ENCODE results near the gene OR10A5.

Gene OR10A5

GRCh38 chr11:6824136-6824823 is 21.2 kb upstream of the OR10A5 start:
- TF ChIP-seq CTCF (conservative IDR thresholded peaks at IDR 0.05; ENCODE audit: low read depth) = no peak
- ChIA-PET CTCF (interaction anchor here (0.6 to 2.4 kb wide), 3 partner anchors 12 to 1015 kb away, joined by 3 to 13 read pairs (median 10); no protein-coding TSS in a partner anchor), POLR2A (ENCODE audit: low non-redundant PET) (no interaction called here)

GRCh38 chr11:6825231-6825744 is 20.2 kb upstream of the OR10A5 start:
- H3K27ac ChIP-seq = no peak overlapping the region
- DNase-seq (ENCODE audit: low spot score) = no peak
- TF ChIP-seq CTCF (conservative IDR thresholded peaks at IDR 0.05; ENCODE audit: low read depth) = no peak
- ChIA-PET CTCF (interaction anchor here (0.5 to 2.4 kb wide), 2 partner anchors 13 to 297 kb away, joined by 10 to 13 read pairs; no protein-coding TSS in a partner anchor), POLR2A (ENCODE audit: low non-redundant PET) (no interaction called here)

More at GRCh38 chr11:6824136-6824823, 21.2 kb upstream of the OR10A5 start:
- H3K27ac ChIP-seq = no peak overlapping the region
- no peak for DNase-seq (ENCODE audit: low spot score)

- CTCF ChIA-PET = no interaction called here
- POLR2A ChIA-PET (ENCODE audit: low non-redundant PET) = no interaction called here
- H3K27ac ChIP-seq = no peak overlapping the region
- DNase-seq (ENCODE audit: low spot score) = no peak
- no peak for TF ChIP-seq CTCF (conservative IDR thresholded peaks at IDR 0.05; ENCODE audit: low read depth)
Observed at GRCh38 chr11:6828103-6828502, 17.4 kb upstream of the OR10A5 start.

- no peak overlapping the region for H3K27ac ChIP-seq
- TF ChIP-seq CTCF (conservative IDR thresholded peaks at IDR 0.05; ENCODE audit: low read depth) = no peak
- POLR2A ChIA-PET (ENCODE audit: low non-redundant PET) = no interaction called here
- CTCF ChIA-PET = no interaction called here
- no peak for DNase-seq (ENCODE audit: low spot score)
Observed at GRCh38 chr11:6833356-6833755, 12.1 kb upstream of the OR10A5 start.

- ChIA-PET CTCF (no interaction called here), POLR2A (ENCODE audit: low non-redundant PET) (no interaction called here)
- no peak for DNase-seq (ENCODE audit: low spot score)
- H3K27ac ChIP-seq = no peak overlapping the region
- no peak for TF ChIP-seq CTCF (conservative IDR thresholded peaks at IDR 0.05; ENCODE audit: low read depth)
Observed at GRCh38 chr11:6834021-6834420, 11.5 kb upstream of the OR10A5 start.

GRCh38 chr11:6841694-6842093 is 3.8 kb upstream of the OR10A5 start:
- no peak for TF ChIP-seq CTCF (conservative IDR thresholded peaks at IDR 0.05; ENCODE audit: low read depth)
- no peak overlapping the region for H3K27ac ChIP-seq
- POLR2A ChIA-PET (ENCODE audit: low non-redundant PET) = no interaction called here
- DNase-seq (ENCODE audit: low spot score) = no peak
- CTCF ChIA-PET = no interaction called here

Measured in RWPE1 (cell line).